Measurements from ENCODE around the gene KIF2A.

The KIF2A gene

GRCh38 chr5:62386824-62387223 lies 80.8 kb downstream of the KIF2A start:
- no peak for DNase-seq

- DNase-seq: no peak
Observed at GRCh38 chr5:62395210-62395950, 89.4 kb downstream of the KIF2A start.

GRCh38 chr5:62403411-62404250 lies 97.6 kb downstream of the KIF2A start, which contains the start of gene DIMT1:
DIMT1 (minus strand) TSS chr5:62403905; CDS start chr5:62403772, 133 bp downstream.
- DNase-seq: peak; percentile 98

GRCh38 chr5:62412549-62413329 lies 106.7 kb downstream of the KIF2A start, which contains the start of gene IPO11:
IPO11 (plus strand) TSS chr5:62412763; CDS start chr5:62437280, 24,517 bp downstream.
- DNase-seq: peak; percentile 99

- no peak for DNase-seq
Observed at GRCh38 chr5:62413711-62414110, 107.7 kb downstream of the KIF2A start.

- no peak for DNase-seq
Observed at GRCh38 chr5:62418462-62419076, 112.6 kb downstream of the KIF2A start.

GRCh38 chr5:62419609-62420008 lies 113.6 kb downstream of the KIF2A start:
- DNase-seq: no peak

GRCh38 chr5:62421414-62421813 lies 115.4 kb downstream of the KIF2A start:
- DNase-seq: no peak

GRCh38 chr5:62424763-62425162 lies 118.8 kb downstream of the KIF2A start:
- no peak for DNase-seq

- DNase-seq: no peak
Observed at GRCh38 chr5:62431735-62432620, 126.0 kb downstream of the KIF2A start.

- no peak for DNase-seq
Observed at GRCh38 chr5:62432621-62433064, 126.6 kb downstream of the KIF2A start.

Measured in fibroblast of skin of scalp (primary cell).